ENCODE measurements around the gene C2CD4B. TPM values are rescaled to one million over a fixed set of nuclear protein-coding genes. Genes with fewer than 3 reads are reported as not detected.

The C2CD4B gene
- polyA plus RNA-seq, 1 donor (not counting 4 experiments of a cell fraction or from before 2014, with no cell fraction given): not detected

- no peak overlapping the region for H3K9ac ChIP-seq (ENCODE audit: control insufficient read depth, extremely low read depth, insufficient read depth, low read length)
- DNase-seq (ENCODE audit: low read depth, low spot score): no peak
- no peak for TF ChIP-seq CTCF (optimal IDR thresholded peaks at IDR 0.05 in 1 of 3, IDR thresholded peaks at IDR 0.05 in 1 of 3, conservative IDR thresholded peaks at IDR 0.05 in 1 of 3; ENCODE audit: extremely low read depth in 1 of 3, insufficient read depth in 2 of 3, low read length in 3 of 3)
- TF ChIP-seq EZH2 (IDR thresholded peaks at IDR 0.05; ENCODE audit: low read length): no peak
- H2AFZ ChIP-seq (ENCODE audit: control insufficient read depth, low read length): no peak overlapping the region
- no peaks in the 10 kb centered on the region for H4K20me1 ChIP-seq (ENCODE audit: control insufficient read depth, extremely low read depth, insufficient read depth, low read length)
- FAIRE-seq: no peak
- H3K79me2 ChIP-seq (ENCODE audit: control insufficient read depth, insufficient read depth, low read length): no peaks in the 10 kb centered on the region
- dilution Hi-C loops (cut with MboI; ENCODE audit: extremely low pct_ligation_motif_present, low sequenced_read_pairs): no loop called here
- H3K9me3 ChIP-seq (ENCODE audit: control insufficient read depth, low read depth, low read length): no peaks in the 10 kb centered on the region
- H3K4me2 ChIP-seq (ENCODE audit: control insufficient read depth, extremely low read depth, insufficient read depth, low read depth, low read length): no peak overlapping the region
- no peak overlapping the region for H3K27ac ChIP-seq (ENCODE audit: control insufficient read depth, insufficient read depth, low read length)
- no peak overlapping the region for H3K4me3 ChIP-seq (ENCODE audit: control insufficient read depth in 2 of 3, extremely low read depth in 1 of 3, insufficient read depth in 2 of 3, low read depth in 1 of 3, low read length in 3 of 3)
- no peaks in the 10 kb centered on the region for H3K4me1 ChIP-seq (ENCODE audit: control insufficient read depth, extremely low read depth, insufficient read depth, low read length)
- H3K27me3 ChIP-seq (ENCODE audit: control insufficient read depth, extremely low read depth, insufficient read depth, low read length): no peaks in the 10 kb centered on the region
- no peaks in the 10 kb centered on the region for H3K36me3 ChIP-seq (ENCODE audit: control insufficient read depth in 2 of 2, extremely low read depth in 1 of 2, insufficient read depth in 2 of 2, low read length in 2 of 2)
- no peaks in the 10 kb centered on the region for H3K9me1 ChIP-seq (ENCODE audit: control insufficient read depth, extremely low read depth, insufficient read depth, low read length)
These were observed 25.2 kb upstream of the C2CD4B start for GRCh38 chr15:62190274-62190673.

GRCh38 chr15:62188744-62189143, 23.7 kb upstream of the C2CD4B start:
- H3K4me1 ChIP-seq (ENCODE audit: control insufficient read depth, extremely low read depth, insufficient read depth, low read length): no peaks in the 10 kb centered on the region
- no peaks in the 10 kb centered on the region for H4K20me1 ChIP-seq (ENCODE audit: control insufficient read depth, extremely low read depth, insufficient read depth, low read length)
- H3K9ac ChIP-seq (ENCODE audit: control insufficient read depth, extremely low read depth, insufficient read depth, low read length): no peak overlapping the region
- H3K27ac ChIP-seq (ENCODE audit: control insufficient read depth, insufficient read depth, low read length): no peak overlapping the region
- H2AFZ ChIP-seq (ENCODE audit: control insufficient read depth, low read length): no peak overlapping the region
- dilution Hi-C loops (cut with MboI; ENCODE audit: extremely low pct_ligation_motif_present, low sequenced_read_pairs): no loop called here
- TF ChIP-seq CTCF (optimal IDR thresholded peaks at IDR 0.05 in 1 of 3, IDR thresholded peaks at IDR 0.05 in 1 of 3, conservative IDR thresholded peaks at IDR 0.05 in 1 of 3; ENCODE audit: extremely low read depth in 1 of 3, insufficient read depth in 2 of 3, low read length in 3 of 3): no peak
- no peak for TF ChIP-seq EZH2 (IDR thresholded peaks at IDR 0.05; ENCODE audit: low read length)
- no peaks in the 10 kb centered on the region for H3K9me3 ChIP-seq (ENCODE audit: control insufficient read depth, low read depth, low read length)
- H3K36me3 ChIP-seq (ENCODE audit: control insufficient read depth in 2 of 2, extremely low read depth in 1 of 2, insufficient read depth in 2 of 2, low read length in 2 of 2): no peaks in the 10 kb centered on the region
- H3K79me2 ChIP-seq (ENCODE audit: control insufficient read depth, insufficient read depth, low read length): no peaks in the 10 kb centered on the region
- FAIRE-seq (no peak), DNase-seq (ENCODE audit: low read depth, low spot score) (no peak)
- no peak overlapping the region for H3K4me3 ChIP-seq (ENCODE audit: control insufficient read depth in 2 of 3, extremely low read depth in 1 of 3, insufficient read depth in 2 of 3, low read depth in 1 of 3, low read length in 3 of 3)
- no peaks in the 10 kb centered on the region for H3K27me3 ChIP-seq (ENCODE audit: control insufficient read depth, extremely low read depth, insufficient read depth, low read length)
- no peak overlapping the region for H3K4me2 ChIP-seq (ENCODE audit: control insufficient read depth, extremely low read depth, insufficient read depth, low read depth, low read length)
- H3K9me1 ChIP-seq (ENCODE audit: control insufficient read depth, extremely low read depth, insufficient read depth, low read length): no peaks in the 10 kb centered on the region
